Measurements from ENCODE around the gene NAALADL1.
"Not testable (repeated sequence)": the region's sequence is repeated elsewhere in the genome, so short reads cannot be mapped to it uniquely, and the experiment has no call there.

The NAALADL1 gene

GRCh38 chr11:65013888-65014725, 44.2 kb downstream of the NAALADL1 start, which contains the start of gene ARL2:
Gene ARL2 (plus strand): TSS chr11:65014160. CDS start chr11:65014208, 48 bp downstream.
- DNase-seq (ENCODE audit: low read depth in 2 of 2) = peak; percentile 73 to 75

- peak; percentile 77 to 81 for DNase-seq (ENCODE audit: low read depth in 2 of 2)
Observed at GRCh38 chr11:65013130-65013887, 45.0 kb downstream of the NAALADL1 start.

GRCh38 chr11:65008873-65009272, 49.5 kb downstream of the NAALADL1 start:
- DNase-seq (ENCODE audit: low read depth in 2 of 2) = no peak

GRCh38 chr11:65008016-65008415, 50.3 kb downstream of the NAALADL1 start:
- DNase-seq (ENCODE audit: low read depth in 2 of 2) = no peak

GRCh38 chr11:65003968-65004367, 54.4 kb downstream of the NAALADL1 start:
- DNase-seq (ENCODE audit: low read depth in 2 of 2) = not testable (repeated sequence)

- no peak for DNase-seq (ENCODE audit: low read depth in 2 of 2)
Observed at GRCh38 chr11:65003282-65003681, 55.1 kb downstream of the NAALADL1 start.

GRCh38 chr11:65002706-65003105, 55.6 kb downstream of the NAALADL1 start:
- no peak for DNase-seq (ENCODE audit: low read depth in 2 of 2)

GRCh38 chr11:64999478-64999877, 58.9 kb downstream of the NAALADL1 start:
- no peak for DNase-seq (ENCODE audit: low read depth in 2 of 2)

- no peak for DNase-seq (ENCODE audit: low read depth in 2 of 2)
Observed at GRCh38 chr11:64998690-64999431, 59.5 kb downstream of the NAALADL1 start.

- DNase-seq (ENCODE audit: low read depth in 2 of 2) = no peak
Observed at GRCh38 chr11:64998141-64998540, 60.2 kb downstream of the NAALADL1 start.

GRCh38 chr11:64996710-64997380, 61.5 kb downstream of the NAALADL1 start, which contains the start of gene BATF2:
Gene BATF2 (minus strand): TSS chr11:64996971. CDS start chr11:64996914, 57 bp downstream.
- DNase-seq (ENCODE audit: low read depth in 2 of 2) = no peak

- DNase-seq (ENCODE audit: low read depth in 2 of 2) = no peak
Observed at GRCh38 chr11:64996327-64996709, 62.0 kb downstream of the NAALADL1 start.
